HG03558 (cell line): ENCODE measurements around the gene RAX.
"Not testable (repeated sequence)": the region's sequence is repeated elsewhere in the genome, so short reads cannot be mapped to it uniquely, and the experiment has no call there.

Source experiments
- ATAC-seq: cut with Tn5 transposase; IDR thresholded peaks from one replicate; pipeline ENCODE4 v1.9.1; 2021; ENCODE audit warnings: moderate number of reproducible peaks; ENCODE audit not compliant: unreplicated experiment; ENCODE audit errors: extremely low read depth

The RAX gene

GRCh38 chr18:59255491-59255890 is 17.8 kb downstream of the RAX start:
- not testable (repeated sequence) for ATAC-seq

DNA sequence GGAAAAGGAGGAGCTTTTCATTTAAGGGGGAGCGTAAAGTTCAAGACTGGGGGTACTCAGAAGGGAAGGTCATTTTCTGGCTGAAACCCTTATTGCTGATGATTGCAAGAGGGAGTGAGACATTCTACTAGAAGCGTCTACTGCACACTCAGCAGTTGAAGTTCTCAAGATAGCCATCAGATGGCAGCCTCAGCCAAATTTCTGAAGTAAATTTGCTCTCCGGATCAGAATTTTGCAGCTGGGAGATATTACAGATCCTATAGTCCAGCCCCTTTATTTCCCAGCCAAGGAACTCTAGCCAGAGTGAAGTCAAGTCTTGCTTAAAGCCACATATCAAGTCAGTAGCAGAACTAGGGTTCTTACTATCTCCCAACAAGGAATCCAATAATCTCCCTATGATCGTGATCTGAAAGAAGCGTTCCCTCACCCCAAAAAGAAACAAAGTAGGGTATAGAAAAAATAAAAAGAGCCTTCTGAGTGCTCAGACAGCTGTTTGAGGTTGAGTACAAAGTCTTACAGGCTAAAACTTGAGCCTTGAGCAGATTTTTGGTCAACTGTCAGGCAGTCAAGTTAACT is 24.0 kb downstream of the RAX start:
- ATAC-seq = no peak

DNA sequence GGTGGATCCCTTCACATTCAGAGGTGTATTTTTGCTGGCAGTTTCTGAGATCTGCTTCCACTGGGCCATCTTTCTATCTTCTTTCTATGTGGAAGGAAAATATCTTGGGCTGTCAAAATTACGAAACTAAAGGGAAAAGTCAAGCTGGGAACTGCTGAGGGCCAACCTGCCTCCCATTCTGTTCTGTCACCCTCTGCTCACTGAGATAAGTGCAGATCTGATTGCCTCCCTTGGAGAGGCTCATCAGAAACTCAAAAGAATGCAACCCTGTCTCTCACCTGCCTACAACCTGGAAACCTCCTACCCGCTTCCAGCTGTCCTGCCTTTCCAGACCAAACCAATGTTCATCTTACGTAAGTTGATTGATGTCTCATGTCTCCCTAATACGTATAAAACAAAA is 26.5 kb downstream of the RAX start:
- no peak for ATAC-seq

GRCh38 chr18:59242906-59243305 is 30.3 kb downstream of the RAX start:
- no peak for ATAC-seq

DNA sequence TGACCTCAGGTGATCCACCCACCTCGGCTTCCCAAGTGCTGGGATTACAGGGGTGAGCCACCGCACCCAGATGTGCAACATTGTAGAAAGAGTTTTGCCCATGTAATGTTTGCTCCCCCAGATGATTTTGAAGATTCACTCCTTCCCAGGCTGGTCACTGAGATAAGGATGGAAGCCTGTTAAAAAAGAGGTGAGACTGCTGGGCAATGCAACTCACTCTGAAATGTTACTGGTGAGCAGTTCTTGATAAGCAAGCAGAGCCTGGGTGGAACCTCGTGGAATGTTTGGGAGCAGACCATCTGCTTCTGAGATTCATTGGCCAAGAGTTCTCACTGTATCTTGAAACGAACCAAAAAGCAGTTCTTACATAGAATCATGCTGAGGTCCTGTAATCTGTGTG is 33.6 kb downstream of the RAX start:
- ATAC-seq = no peak

- no peak for ATAC-seq
These were observed 34.9 kb downstream of the RAX start for GRCh38 chr18:59238385-59238784.

- ATAC-seq = no peak
These were observed 40.2 kb downstream of the RAX start for GRCh38 chr18:59233017-59233410.

DNA sequence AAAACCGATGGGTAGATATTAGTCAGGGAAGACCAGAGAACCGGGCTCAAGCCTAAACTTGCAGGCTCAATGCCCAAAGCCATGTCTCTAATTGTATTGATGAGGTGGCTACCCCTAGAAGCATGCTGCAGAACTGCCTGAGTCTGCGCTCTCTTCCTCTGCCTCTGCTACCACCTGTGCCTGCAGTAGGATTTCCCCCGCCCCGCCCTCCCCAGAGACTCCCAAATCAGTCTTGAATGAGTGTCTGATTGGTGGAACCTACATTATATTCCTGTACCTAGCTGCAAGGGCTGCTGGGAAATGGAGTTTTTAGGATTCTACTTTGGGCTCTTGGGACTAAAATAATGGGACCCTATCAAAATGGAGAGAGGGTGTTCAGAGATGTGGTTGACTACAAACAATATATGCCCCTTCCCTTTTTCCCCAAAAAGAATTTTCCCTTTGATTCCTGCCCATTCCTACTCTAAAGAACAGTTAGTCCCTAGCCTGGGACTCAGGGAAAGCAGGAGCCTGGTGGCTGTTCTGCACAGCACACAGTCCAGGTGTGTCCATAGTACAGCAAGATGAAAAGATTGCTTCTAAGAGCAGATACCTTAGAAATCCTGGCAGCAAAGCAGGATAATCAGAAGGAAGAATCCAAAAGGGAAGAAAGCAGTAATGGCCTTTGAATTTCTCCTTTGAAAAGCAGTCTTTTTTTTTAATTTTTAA is 40.8 kb downstream of the RAX start:
- no peak for ATAC-seq

DNA sequence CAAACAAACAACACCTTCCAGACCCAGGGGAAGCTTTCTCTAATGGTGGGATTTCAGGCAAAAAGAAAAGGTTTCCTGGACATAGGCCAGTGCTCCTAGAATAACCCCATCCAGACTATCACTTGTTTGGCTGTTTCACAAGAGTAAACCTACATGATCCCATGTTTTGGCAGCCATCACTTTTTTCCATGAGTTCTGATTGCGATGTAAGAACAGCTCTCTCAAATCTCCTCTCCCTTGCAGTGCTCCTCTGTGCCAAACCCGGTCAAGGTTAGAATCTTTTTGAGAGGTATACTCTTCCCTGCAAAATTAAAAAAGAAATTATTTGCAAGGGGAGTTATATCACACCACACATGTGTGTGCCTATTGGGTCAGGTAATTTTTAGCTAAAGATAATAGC is 41.4 kb downstream of the RAX start:
- ATAC-seq = no peak

DNA sequence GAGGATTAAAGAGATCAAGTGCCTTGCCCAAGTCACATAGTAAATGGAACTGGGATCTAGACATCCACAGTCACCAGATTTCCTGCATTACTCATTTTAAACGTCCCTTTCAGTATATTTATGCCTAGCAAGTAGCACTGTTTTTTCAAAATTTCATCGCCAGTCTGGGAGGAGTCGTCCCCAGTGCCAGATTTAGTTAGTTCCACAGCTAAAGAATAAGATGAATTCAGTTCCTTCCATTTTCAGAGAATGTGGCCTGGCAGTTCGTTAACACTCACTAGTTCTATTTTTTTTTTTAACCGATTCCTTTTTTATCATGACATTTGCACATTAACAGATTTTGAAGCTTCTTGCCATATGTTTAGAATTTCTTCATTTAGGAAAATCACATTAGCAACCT is 42.1 kb downstream of the RAX start:
- no peak for ATAC-seq

GRCh38 chr18:59229701-59230443 is 43.4 kb downstream of the RAX start:
- no peak for ATAC-seq

- ATAC-seq = no peak
These were observed 44.1 kb downstream of the RAX start for GRCh38 chr18:59229191-59229590.

DNA sequence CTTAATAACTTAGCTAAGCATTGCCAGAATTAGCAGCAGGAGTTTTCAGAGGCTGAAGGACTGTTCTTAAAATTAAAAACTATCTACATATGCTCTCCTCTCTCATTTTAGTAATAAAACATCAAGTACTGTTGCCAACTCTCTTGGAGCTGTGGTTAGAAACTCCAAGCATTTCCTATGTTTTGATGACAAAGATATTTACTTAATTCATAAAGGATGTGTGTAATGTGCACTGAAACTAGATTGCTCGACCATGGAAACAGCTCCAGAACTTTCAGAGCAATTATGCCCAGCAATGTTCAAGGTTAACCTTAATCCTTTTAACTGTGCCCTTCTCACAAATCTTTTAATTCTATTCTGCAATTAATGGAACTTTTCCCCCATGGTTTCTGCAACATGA is 44.9 kb downstream of the RAX start:
- ATAC-seq = no peak

- no peak for ATAC-seq
These were observed 50.9 kb downstream of the RAX start for GRCh38 chr18:59222341-59222740.

- no peak for ATAC-seq
These were observed 52.2 kb downstream of the RAX start for GRCh38 chr18:59220784-59221765.

DNA sequence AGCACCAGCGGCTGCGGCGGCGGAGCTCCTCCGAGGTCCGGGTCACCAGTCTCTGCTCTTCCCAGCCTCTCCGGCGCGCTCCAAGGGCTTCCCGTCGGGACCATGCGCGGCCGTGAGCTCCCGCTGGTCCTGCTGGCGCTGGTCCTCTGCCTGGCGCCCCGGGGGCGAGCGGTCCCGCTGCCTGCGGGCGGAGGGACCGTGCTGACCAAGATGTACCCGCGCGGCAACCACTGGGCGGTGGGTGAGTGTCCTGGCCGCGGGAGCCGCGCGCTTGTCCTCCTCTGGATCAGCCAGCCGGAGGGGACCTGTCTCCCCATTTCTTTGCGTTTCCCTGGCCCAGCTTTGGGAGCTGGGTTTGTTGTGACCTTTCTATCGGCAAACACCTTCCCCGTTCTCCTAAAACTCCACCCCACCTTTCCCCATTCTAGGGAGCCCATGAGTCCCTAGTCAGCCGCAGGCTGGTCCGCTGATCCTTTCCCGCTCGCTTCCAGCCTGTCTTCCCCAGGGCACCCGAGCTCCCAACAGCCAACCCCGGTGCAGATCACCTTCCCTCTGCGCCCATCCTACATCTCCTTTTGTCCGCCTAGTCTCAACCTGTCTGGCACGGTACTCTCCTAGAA is 53.0 kb downstream of the RAX start:
- no peak for ATAC-seq

DNA sequence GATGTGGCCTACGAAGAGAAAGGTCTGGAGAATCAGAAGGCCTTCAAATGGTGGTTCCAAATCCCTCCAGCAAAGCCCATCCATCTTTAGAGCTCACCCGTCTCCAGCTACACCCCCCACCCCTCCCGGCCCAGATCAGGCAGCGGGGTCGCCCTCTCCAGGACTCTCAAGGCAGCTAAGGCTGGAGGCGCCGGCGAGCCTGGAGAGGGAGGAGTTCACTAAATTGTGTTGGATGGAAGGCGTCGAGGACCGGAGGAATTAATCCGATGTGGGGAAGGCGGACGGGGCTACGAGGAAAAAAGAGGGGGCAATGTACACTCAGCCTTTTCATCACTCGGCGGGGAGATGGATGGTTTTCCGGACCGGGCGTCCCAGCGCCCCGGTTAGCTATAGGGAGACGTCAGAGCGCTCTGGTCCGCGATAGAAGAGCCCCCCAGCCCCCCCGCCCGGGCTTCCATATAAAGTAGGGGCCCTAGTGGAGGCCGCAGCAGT is 53.5 kb downstream of the RAX start, which contains the start of gene GRP:
Gene GRP (plus strand): TSS at position 487 of the 492 bp plus-strand sequence. CDS start 108 bp downstream, outside the sequence.
- ATAC-seq = no peak

DNA sequence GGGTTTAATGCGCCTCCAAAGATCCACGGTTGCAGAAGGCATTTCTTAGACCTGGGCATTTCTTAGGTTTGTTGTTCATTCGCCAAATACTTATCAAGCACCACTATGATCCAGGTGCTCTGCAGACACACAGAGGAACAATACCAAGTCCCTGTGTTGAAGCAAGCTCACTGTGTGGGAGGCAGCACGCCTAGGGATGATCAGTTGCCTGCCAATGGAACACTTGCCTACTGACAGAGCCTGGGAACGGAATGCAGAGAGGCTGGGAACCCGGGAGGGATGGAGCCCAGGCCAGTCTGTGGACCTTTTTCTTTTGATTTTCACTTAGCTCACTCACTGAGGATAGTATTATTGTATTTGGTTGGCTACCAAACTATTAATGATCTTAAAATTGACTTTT is 55.2 kb downstream of the RAX start:
- ATAC-seq = no peak
